ENCODE data around the gene GEMIN5. TPM values are rescaled to one million over a fixed set of nuclear protein-coding genes. Genes with fewer than 3 reads are reported as not detected.

Gene GEMIN5
- total and polyA plus RNA-seq, 2 of the 13 experiments (the other 11 are each of a cell fraction or from before 2014, with no cell fraction given): 6.6 to 28.6 TPM

- no peak for ATAC-seq
- TF ChIP-seq ZNF569 (CRISPR knock-in tag; IDR thresholded peaks at IDR 0.05; ENCODE audit: borderline replicate concordance): no peak
- no peak for TF ChIP-seq MED13 (CRISPR knock-in tag; IDR thresholded peaks at IDR 0.05)
- no peak for TF ChIP-seq ZBTB46 (CRISPR knock-in tag; IDR thresholded peaks at IDR 0.05; ENCODE audit: borderline replicate concordance)
- TF ChIP-seq PAX8 (CRISPR knock-in tag; IDR thresholded peaks at IDR 0.05; ENCODE audit: borderline replicate concordance): no peak
- TF ChIP-seq MTF1 (CRISPR knock-in tag; IDR thresholded peaks at IDR 0.05): no peak
- TF ChIP-seq STAG1 (CRISPR knock-in tag; IDR thresholded peaks at IDR 0.05): 0 out of 2 replicates have a peak, but pooled peaks have one; percentile 6
- no peak for TF ChIP-seq RFX5 (IDR thresholded peaks at IDR 0.05; ENCODE audit: low read depth, low read length)
- TF ChIP-seq SAP130 (CRISPR knock-in tag; IDR thresholded peaks at IDR 0.05; ENCODE audit: low read depth): no peak
- no peak for TF ChIP-seq SP1 (IDR thresholded peaks at IDR 0.05)
- TF ChIP-seq SP1 (CRISPR knock-in tag; IDR thresholded peaks at IDR 0.05): no peak
- TF ChIP-seq SNAI1 (CRISPR knock-in tag; IDR thresholded peaks at IDR 0.05; ENCODE audit: borderline replicate concordance): no peak
- no peak for TF ChIP-seq NCOR1 (IDR thresholded peaks at IDR 0.05; ENCODE audit: borderline replicate concordance, low read length)
- TF ChIP-seq, protein P1, sequence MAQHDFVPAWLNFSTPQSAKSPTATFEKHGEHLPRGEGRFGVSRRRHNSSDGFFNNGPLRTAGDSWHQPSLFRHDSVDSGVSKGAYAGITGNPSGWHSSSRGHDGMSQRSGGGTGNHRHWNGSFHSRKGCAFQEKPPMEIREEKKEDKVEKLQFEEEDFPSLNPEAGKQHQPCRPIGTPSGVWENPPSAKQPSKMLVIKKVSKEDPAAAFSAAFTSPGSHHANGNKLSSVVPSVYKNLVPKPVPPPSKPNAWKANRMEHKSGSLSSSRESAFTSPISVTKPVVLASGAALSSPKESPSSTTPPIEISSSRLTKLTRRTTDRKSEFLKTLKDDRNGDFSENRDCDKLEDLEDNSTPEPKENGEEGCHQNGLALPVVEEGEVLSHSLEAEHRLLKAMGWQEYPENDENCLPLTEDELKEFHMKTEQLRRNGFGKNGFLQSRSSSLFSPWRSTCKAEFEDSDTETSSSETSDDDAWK (CRISPR knock-in tag; IDR thresholded peaks at IDR 0.05): no peak
- no peak for TF ChIP-seq FOXP1 (IDR thresholded peaks at IDR 0.05)
- no peak for TF ChIP-seq FOXP1 (CRISPR knock-in tag; IDR thresholded peaks at IDR 0.05)
- peak; percentile 91 for TF ChIP-seq ARID3A (IDR thresholded peaks at IDR 0.05; ENCODE audit: low read depth, low read length)
- TF ChIP-seq CTCF (CRISPR knock-in tag; IDR thresholded peaks at IDR 0.05): peak; percentile 27; the same call in 1 of the 2 replicates
- TF ChIP-seq TIGD3 (CRISPR knock-in tag; IDR thresholded peaks at IDR 0.05; ENCODE audit: borderline replicate concordance): no peak
These were observed 7.8 kb upstream of the GEMIN5 start for GRCh38 chr5:154945695-154946301.

More at GRCh38 chr5:154945695-154946301, 7.8 kb upstream of the GEMIN5 start:
- Histone ChIP-seq H2AFZ (ENCODE audit: low read length) (no peak overlapping the region), H3K4me1 (ENCODE audit: insufficient read depth, low read length) (peaks cover 47% of the 10 kb centered on the region), H3K79me2 (ENCODE audit: insufficient read depth, low read length) (peaks cover 84% of the 10 kb centered on the region), H3K27ac (ENCODE audit: extremely low read length, insufficient read depth, low read length) (no peak overlapping the region), H4K20me1 (ENCODE audit: insufficient read depth, low read length) (no peaks in the 10 kb centered on the region; the same call in 1 of the 2 replicates), H3K9me3 (ENCODE audit: low read length) (no peaks in the 10 kb centered on the region), H3K27me3 (ENCODE audit: control insufficient read depth in 1 of 2, insufficient read depth in 2 of 2, low read length in 2 of 2) (no peaks in the 10 kb centered on the region; a peak in 1 of 5 replicates), H3K9ac (ENCODE audit: insufficient read depth, low read depth, low read length) (no peak overlapping the region), H3K4me3 (replicated peaks in 1 of 3; ENCODE audit: insufficient read depth in 1 of 3, low read depth in 2 of 3, low read length in 3 of 3) (no peak overlapping the region), H3K4me2 (ENCODE audit: low read depth, low read length) (no peak overlapping the region), H3K36me3 (replicated peaks in 1 of 2; ENCODE audit: control insufficient read depth in 1 of 2, insufficient read depth in 2 of 2, low read length in 2 of 2) (peaks cover 0 to 3% of the 10 kb centered on the region in 2 experiments; a peak in 4 of 5 replicates)
- in situ Hi-C loops (cut with HindIII; ENCODE audit: extremely low pct_ligation_motif_present, low pct_unique_long_range_greater_than_20kb) (no loop called here), intact Hi-C loops (cut with micrococcal nuclease; ENCODE audit: unreplicated experiment) (loop anchor here (1.0 kb wide), 1 partner anchor 83 kb away; no protein-coding TSS in a partner anchor)
- no TSS peak for BruUV-seq (replicated peaks)
- 88% methylated on average over 2 of the region's 2 CpGs for WGBS (ENCODE audit: low lambda C conversion rate)
- no peak for FAIRE-seq
- no peak for DNase-seq (ENCODE audit: low spot score)
- ChIA-PET CTCF (ENCODE audit: low intra/inter-chr PET ratio, low total read pairs) (interaction anchor here (2.0 to 2.2 kb wide), 2 partner anchors 59 to 82 kb away, joined by 6 to 7 read pairs; no protein-coding TSS in a partner anchor), POLR2A (no interaction called here)

Measured in HepG2 (cell line).